GM13977 (cell line): ENCODE measurements around the gene NPAS4.

Experiments used
- DNase-seq: peaks from one replicate; pipeline ENCODE4 v3.0.0; 2012; ENCODE audit warnings: low spot score
- CTCF ChIP-seq: IDR thresholded peaks from 2 replicates; pipeline ENCODE4 v1.5.1; 2012; ENCODE audit warnings: mild to moderate bottlenecking, control low read depth; ENCODE audit not compliant: insufficient read depth; ENCODE audit errors: extremely low read depth, missing control alignments
- in situ Hi-C: fragments of 300-500 bp; cut with MboI; formaldehyde crosslinking; loops from one replicate; pipeline ENCODE4 v1.12.0; 2022; ENCODE audit warnings: low sequenced_read_pairs, low pct_unique_long_range_greater_than_20kb, mixed read lengths, inconsistent platforms; ENCODE audit not compliant: unreplicated experiment

The NPAS4 gene

GRCh38 chr11:66443602-66444001, 22.8 kb downstream of the NPAS4 start:
- TF ChIP-seq CTCF = no peak
- DNase-seq = no peak
- in situ Hi-C loops = no loop called here

- TF ChIP-seq CTCF = no peak
- no peak for DNase-seq
- in situ Hi-C loops = no loop called here
These were observed 26.2 kb downstream of the NPAS4 start for GRCh38 chr11:66447012-66447411.

- in situ Hi-C loops = no loop called here
- TF ChIP-seq CTCF = no peak
- DNase-seq = no peak
These were observed 27.7 kb downstream of the NPAS4 start for GRCh38 chr11:66448523-66448922.

- no peak for DNase-seq
- in situ Hi-C loops = no loop called here
- TF ChIP-seq CTCF = no peak
These were observed 29.7 kb downstream of the NPAS4 start for GRCh38 chr11:66450560-66450959.

GRCh38 chr11:66451663-66452062, 30.8 kb downstream of the NPAS4 start:
- DNase-seq = no peak
- no peak for TF ChIP-seq CTCF
- in situ Hi-C loops = no loop called here

GRCh38 chr11:66454247-66454646, 33.4 kb downstream of the NPAS4 start:
- no peak for TF ChIP-seq CTCF
- in situ Hi-C loops = no loop called here
- no peak for DNase-seq

- in situ Hi-C loops = no loop called here
- DNase-seq = no peak
- no peak for TF ChIP-seq CTCF
These were observed 34.0 kb downstream of the NPAS4 start for GRCh38 chr11:66454828-66455227.
